Endothelial cell of umbilical vein (primary cell): Measurements from ENCODE around the gene SULT4A1. TPM values are rescaled to one million over a fixed set of nuclear protein-coding genes. Genes with fewer than 3 reads are reported as not detected.

Experiments
- BruUV-seq: library from RNA; stranded (reverse); fragments of 400-500 nt; replicated peaks from 2 replicates; lab custom pipeline; 2021; lab: Mats Ljungman, UMichigan
- CTCF ChIA-PET: fragments of 300-600, 350-600 bp; sonication (Branson Sonifier 250); formaldehyde crosslinking; loops from one replicate; lab custom pipeline; 2021; ENCODE audit warnings: antibody characterized with exemption, inconsistent platforms; lab: Charles Lee
- POLR2A ChIA-PET: fragments of 300-600, 350-600 bp; sonication (Branson Sonifier 250); formaldehyde crosslinking; loops from one replicate; lab custom pipeline; 2021; ENCODE audit warnings: antibody characterized with exemption, inconsistent platforms; lab: Charles Lee
- DNase-seq: peaks from one replicate; pipeline ENCODE4 v3.0.0-alpha.2; 2011; ENCODE audit warnings: low read depth, low spot score
- FAIRE-seq: peaks from 2 replicates; lab custom pipeline; 2011; peaks lifted over from hg19 to GRCh38; lab: Jason Lieb, UNC
- H2AFZ ChIP-seq: 2 replicates; pipeline ENCODE4 v1.6.0; 2012; ENCODE audit warnings: low read depth, low read length, control low read depth, inconsistent platforms
- H3K27ac ChIP-seq: 2 replicates; pipeline ENCODE4 v1.5.1; 2011; ENCODE audit warnings: low read depth, mild to moderate bottlenecking, control low read depth, low read length, moderate library complexity; ENCODE audit not compliant: insufficient read depth
- H3K27me3 ChIP-seq, 2 experiments: 2 replicates each; pipeline versions ENCODE4 v1.6.0 to v1.6.1; 2011; ENCODE audit warnings: low read length in 2 of 2, mixed read lengths in 1 of 2; ENCODE audit not compliant: control insufficient read depth in 2 of 2, insufficient read depth in 2 of 2
- H3K36me3 ChIP-seq, 2 experiments: 2 replicates in 1 of 2; 3 replicates in 1 of 2; pipeline ENCODE4 v1.5.1; 2011; ENCODE audit warnings: low read length in 2 of 2, mild to moderate bottlenecking in 1 of 2, moderate library complexity in 1 of 2; ENCODE audit not compliant: control insufficient read depth in 2 of 2, insufficient read depth in 2 of 2; ENCODE audit errors: extremely low read depth in 1 of 2
- H3K4me1 ChIP-seq: 3 replicates; pipeline ENCODE4 v1.5.1; 2011; ENCODE audit warnings: mild to moderate bottlenecking, low read length; ENCODE audit not compliant: control insufficient read depth, insufficient read depth; ENCODE audit errors: extremely low read depth
- H3K4me2 ChIP-seq: 2 replicates; pipeline ENCODE4 v1.6.1; 2011; ENCODE audit warnings: low read length, control low read depth, mixed read lengths; ENCODE audit not compliant: insufficient read depth
- H3K4me3 ChIP-seq, 3 experiments: fragments of 200-600 bp in 1 of 3; sonication (generic), shearing (Covaris generic) in 1 of 3; replicated peaks in 1 of 3; 2 replicates each; pipeline ENCODE4 v1.5.1; 2011 to 2016; ENCODE audit warnings: control low read depth in 3 of 3, low read length in 3 of 3, mild to moderate bottlenecking in 2 of 3, inconsistent platforms in 1 of 3, low read depth in 1 of 3, moderate library complexity in 1 of 3; ENCODE audit not compliant: insufficient read depth in 1 of 3
- H3K79me2 ChIP-seq: 2 replicates; pipeline ENCODE4 v1.6.0; 2012; ENCODE audit warnings: low read length, inconsistent platforms; ENCODE audit not compliant: control insufficient read depth, insufficient read depth
- H3K9ac ChIP-seq: replicated peaks from 2 replicates; pipeline ENCODE3; 2011; ENCODE audit warnings: low read length, control low read depth; ENCODE audit not compliant: insufficient read depth; ENCODE audit errors: extremely low read depth
- H3K9me1 ChIP-seq: replicated peaks from 3 replicates; pipeline ENCODE4 v1.6.0; 2011; ENCODE audit warnings: mild to moderate bottlenecking, low read length; ENCODE audit not compliant: control insufficient read depth, insufficient read depth; ENCODE audit errors: extremely low read depth
- H3K9me3 ChIP-seq: replicated peaks from 2 replicates; pipeline ENCODE4 v1.5.1; 2012; ENCODE audit warnings: low read length, inconsistent platforms; ENCODE audit not compliant: control insufficient read depth, insufficient read depth
- H4K20me1 ChIP-seq: replicated peaks from 2 replicates; pipeline ENCODE3; 2011; ENCODE audit warnings: mild to moderate bottlenecking, low read length; ENCODE audit not compliant: control insufficient read depth, insufficient read depth; ENCODE audit errors: extremely low read depth
- CTCF ChIP-seq, 2 donors: IDR thresholded peaks; 1 replicate in 1 of 2; 2 replicates in 1 of 2; pipeline ENCODE4 v1.5.1; 2011; ENCODE audit warnings: low read length in 2 of 2, mild to moderate bottlenecking in 2 of 2, moderate library complexity in 2 of 2, control low read depth in 1 of 2, inconsistent platforms in 1 of 2, low read depth in 1 of 2; ENCODE audit not compliant: insufficient read depth in 1 of 2; ENCODE audit errors: extremely low read depth in 1 of 2
- EZH2 ChIP-seq: IDR thresholded peaks from 2 replicates; pipeline ENCODE4 v1.6.1; 2012; ENCODE audit warnings: borderline replicate concordance, low read depth, mild to moderate bottlenecking, moderate library complexity, low read length, inconsistent platforms; ENCODE audit not compliant: severe bottlenecking
- FOS ChIP-seq: IDR thresholded peaks from 2 replicates; pipeline ENCODE4 v1.6.1; 2011; ENCODE audit warnings: mild to moderate bottlenecking, low read length, moderate library complexity, borderline replicate concordance; ENCODE audit not compliant: insufficient read depth
- GATA2 ChIP-seq: IDR thresholded peaks from 2 replicates; pipeline ENCODE4 v1.7.0; 2011; ENCODE audit warnings: low read depth, mild to moderate bottlenecking, moderate library complexity, mixed read lengths, low read length; ENCODE audit not compliant: insufficient read length, insufficient read depth
- JUN ChIP-seq: IDR thresholded peaks from 2 replicates; pipeline ENCODE4 v1.6.1; 2011; ENCODE audit warnings: borderline replicate concordance, low read depth; ENCODE audit not compliant: insufficient read length, insufficient read depth
- MAX ChIP-seq: IDR thresholded peaks from 2 replicates; pipeline ENCODE4 v1.6.1; 2011; ENCODE audit not compliant: insufficient read depth, insufficient read length
- MYC ChIP-seq: IDR thresholded peaks from one replicate; pipeline ENCODE4 v1.6.1; 2011; ENCODE audit warnings: mild to moderate bottlenecking, low read depth, low read length
- POLR2A ChIP-seq: IDR thresholded peaks from 2 replicates; pipeline ENCODE4 v1.6.1; 2012; ENCODE audit warnings: low read depth, mild to moderate bottlenecking, control low read depth, low read length
- POLR2AphosphoS5 ChIP-seq: IDR thresholded peaks from 2 replicates; pipeline ENCODE4 v1.6.1; 2012; ENCODE audit warnings: low read depth, mild to moderate bottlenecking, control low read depth, low read length, moderate library complexity; ENCODE audit not compliant: insufficient read depth
- dilution Hi-C: fragments of 300-500 bp; cut with MboI; formaldehyde crosslinking; loops from one replicate; pipeline ENCODE4 v1.15.0; 2019; ENCODE audit warnings: low sequenced_read_pairs; ENCODE audit not compliant: extremely low pct_ligation_motif_present
- intact Hi-C: fragments of 100-400 bp; cut with micrococcal nuclease; formaldehyde crosslinking; loops from one replicate; pipeline ENCODE4 v1.10.0; 2022
- polyA plus RNA-seq, 4 experiments: library from polyadenylated mRNA; depleted of rRNA in 3 of 4; stranded (reverse) in 3 of 4; unstranded in 1 of 4; fragments of >200 nt; gene quantifications; 2 replicates each; pipeline versions ENCODE4 v1.2.1 to v1.2.3, GENCODE V29; 2011 to 2012; ENCODE audit warnings: missing spikeins in 1 of 4
- small RNA-seq: library from RNA; depleted of rRNA; stranded (forward); fragments of <200 nt; gene quantifications from one replicate; pipeline ENCODE3, GENCODE V24; 2012; ENCODE audit warnings: low replicate concordance, low read depth; ENCODE audit not compliant: insufficient read depth, insufficient read length
- total RNA-seq: library from RNA; stranded (reverse); gene quantifications from 2 replicates; pipeline ENCODE4 v1.2.3, GENCODE V29; 2021

The SULT4A1 gene
- total and polyA plus RNA-seq, 2 donors (not counting 3 experiments of a cell fraction or from before 2014, with no cell fraction given): 0.48 TPM; not detected in 1

- FAIRE-seq: no peak
Measured at GRCh38 chr22:43776081-43776670, 86.1 kb downstream of the SULT4A1 start.

More at GRCh38 chr22:43776081-43776670, 86.1 kb downstream of the SULT4A1 start:
- H3K9me1 ChIP-seq: no peaks in the 10 kb centered on the region
- CTCF ChIA-PET: no interaction called here
- H3K9me3 ChIP-seq: no peaks in the 10 kb centered on the region
- H3K27ac ChIP-seq: no peak overlapping the region
- no peaks in the 10 kb centered on the region for H3K4me1 ChIP-seq
- H3K4me2 ChIP-seq: no peak overlapping the region
- POLR2A ChIA-PET: no interaction called here
- H3K4me3 ChIP-seq: no peak overlapping the region
- no peaks in the 10 kb centered on the region for H3K36me3 ChIP-seq
- no peak overlapping the region for H2AFZ ChIP-seq
- H4K20me1 ChIP-seq: no peaks in the 10 kb centered on the region
- H3K9ac ChIP-seq: no peak overlapping the region
- no peak for TF ChIP-seq JUN
- no peak for TF ChIP-seq GATA2
- TF ChIP-seq FOS: no peak
- no peak for TF ChIP-seq CTCF (IDR thresholded peaks at IDR 0.05; ENCODE audit: extremely low read depth in 1 of 2, insufficient read depth in 1 of 2, low read depth in 1 of 2, low read length in 2 of 2)
- TF ChIP-seq POLR2AphosphoS5: no peak
- no peak for TF ChIP-seq MYC
- TF ChIP-seq EZH2: no peak
- TF ChIP-seq MAX: no peak
- TF ChIP-seq POLR2A: no peak
- H3K27me3 ChIP-seq: no peaks in the 10 kb centered on the region
- DNase-seq: no peak
- dilution Hi-C loops: no loop called here
- intact Hi-C loops: no loop called here
- no peaks in the 10 kb centered on the region for H3K79me2 ChIP-seq
- no TSS peak for BruUV-seq

Small RNAs within 50 kb of the gene (small RNA-seq; reads per million reads assigned to genes)
- not detected for gene HMGN2P9

Other genes starting within 250 kb of the SULT4A1 start
- gene EFCAB6, start 50.2 kb downstream of the SULT4A1 start, total RNA-seq: 0.31 and 0.32 TPM in 2 replicates
- 0.07 TPM in 1 of 2 replicates, not detected in the other for gene EFCAB6, start 50.2 kb downstream of the SULT4A1 start, polyA plus RNA-seq
- not detected in 2 replicates for gene PNPLA5, start 29.5 kb upstream of the SULT4A1 start, total RNA-seq
- not detected in 2 replicates for gene PNPLA5, start 29.5 kb upstream of the SULT4A1 start, polyA plus RNA-seq
- gene PNPLA3, start 61.3 kb upstream of the SULT4A1 start, total RNA-seq: 12.1 and 12.3 TPM in 2 replicates
- gene PNPLA3, start 61.3 kb upstream of the SULT4A1 start, polyA plus RNA-seq: 5.3 TPM in 2 replicates
- gene SAMM50, start 92.9 kb upstream of the SULT4A1 start, total RNA-seq: 55.9 and 56.2 TPM in 2 replicates
- gene SAMM50, start 92.9 kb upstream of the SULT4A1 start, polyA plus RNA-seq: 41.0 and 42.9 TPM in 2 replicates
- 151 and 155 TPM in 2 replicates for gene PARVB, start 161.8 kb upstream of the SULT4A1 start, total RNA-seq
- gene PARVB, start 161.8 kb upstream of the SULT4A1 start, polyA plus RNA-seq: 162 and 166 TPM in 2 replicates